Activated CD4-positive, alpha-beta memory T cell treated with anti-CD3 and anti-CD28 coated beads for 36 hours (primary cell): ENCODE results near the gene RAMAC. TPM values are rescaled to one million over a fixed set of nuclear protein-coding genes. Genes with fewer than 3 reads are reported as not detected.

Source experiments
- CTCF ChIA-PET: fragments of 350-600 bp; sonication (Branson Sonifier 250); formaldehyde crosslinking; loops from one replicate; lab custom pipeline; 2021; ENCODE audit warnings: antibody characterized with exemption, inconsistent platforms; lab: Charles Lee
- POLR2A ChIA-PET: fragments of 350-600 bp; sonication (Branson Sonifier 250); formaldehyde crosslinking; loops from one replicate; lab custom pipeline; 2021; ENCODE audit warnings: antibody characterized with exemption; lab: Charles Lee
- DNase-seq: peaks from one replicate; pipeline ENCODE4 v3.0.0-alpha.2; 2020
- H3K27ac Mint-ChIP-seq: one replicate; pipeline ENCODE4 v1.8.0; 2021; ENCODE audit warnings: mixed read lengths
- H3K27me3 Mint-ChIP-seq: one replicate; pipeline ENCODE4 v1.8.0; 2021; ENCODE audit warnings: mixed read lengths
- H3K36me3 Mint-ChIP-seq: one replicate; pipeline ENCODE4 v1.8.0; 2021; ENCODE audit warnings: mixed read lengths
- H3K4me1 Mint-ChIP-seq: one replicate; pipeline ENCODE4 v1.8.0; 2021; ENCODE audit warnings: low read depth, mixed read lengths
- H3K4me3 Mint-ChIP-seq: one replicate; pipeline ENCODE4 v1.8.0; 2021; ENCODE audit warnings: mild to moderate bottlenecking, mixed read lengths
- H3K9me3 Mint-ChIP-seq: one replicate; pipeline ENCODE4 v1.8.0; 2021; ENCODE audit warnings: mixed read lengths
- intact Hi-C: fragments of 100-400 bp; cut with micrococcal nuclease; formaldehyde crosslinking; loops from one replicate; pipeline ENCODE4 v1.15.1; 2023
- total RNA-seq, 2 experiments: library from RNA; stranded (reverse); gene quantifications; one replicate each; pipeline ENCODE4 v1.2.3, GENCODE V29; 2021

The RAMAC gene
- total RNA-seq, 2 experiments from 2014 or later: 19.0 to 20.2 TPM

- Mint-ChIP-seq H3K27me3 (peaks cover 15% of the 10 kb centered on the region), H3K36me3 (no peaks in the 10 kb centered on the region), H3K4me1 (no peaks in the 10 kb centered on the region), H3K9me3 (no peaks in the 10 kb centered on the region), H3K4me3 (peak overlapping the region; percentile 73), H3K27ac (no peak overlapping the region)
- DNase-seq: no peak
- intact Hi-C loops: loop anchor here (2.0 to 5.0 kb wide), 3 partner anchors 35 to 141 kb away; partner anchors contain the start of gene RAMAC
- POLR2A ChIA-PET: no interaction called here
- CTCF ChIA-PET: interaction anchor here (1.5 kb wide), 1 partner anchor 34 kb away, joined by 3 read pairs; the partner anchor contains the start of gene RAMAC
Measured at GRCh38 chr15:82951472-82952157, 34.4 kb upstream of the RAMAC start.

- H3K27me3 Mint-ChIP-seq: peaks cover 8% of the 10 kb centered on the region
- POLR2A ChIA-PET: no interaction called here
- intact Hi-C loops: loop anchor here (5.0 kb wide), 1 partner anchor 120 kb away; no protein-coding TSS in a partner anchor
- H3K4me3 Mint-ChIP-seq: peak within 1 kb of the TSS; percentile 73
- CTCF ChIA-PET: interaction anchor here (1.5 kb wide), 1 partner anchor 33 kb away, joined by 3 read pairs; the partner anchor contains the start of gene RAMAC
- H3K36me3 Mint-ChIP-seq: no peaks in the 10 kb centered on the region
- no peaks in the 10 kb centered on the region for H3K4me1 Mint-ChIP-seq
- no peaks in the 10 kb centered on the region for H3K9me3 Mint-ChIP-seq
- H3K27ac Mint-ChIP-seq: no peak within 1 kb of the TSS
- peak; percentile 16 for DNase-seq
Measured at GRCh38 chr15:82952158-82953081, 33.6 kb upstream of the RAMAC start, which contains the start of gene HOMER2. Gene HOMER2 (minus strand): TSS chr15:82952720. CDS start chr15:82952535, 185 bp downstream.

- no peak for DNase-seq
- Mint-ChIP-seq H3K4me1 (no peaks in the 10 kb centered on the region), H3K27ac (no peak overlapping the region), H3K36me3 (no peaks in the 10 kb centered on the region), H3K27me3 (no peaks in the 10 kb centered on the region), H3K9me3 (no peaks in the 10 kb centered on the region), H3K4me3 (no peak overlapping the region)
- ChIA-PET CTCF (no interaction called here), POLR2A (no interaction called here)
- intact Hi-C loops: no loop called here
Measured at GRCh38 chr15:82958638-82959037, 27.4 kb upstream of the RAMAC start.

DNA sequence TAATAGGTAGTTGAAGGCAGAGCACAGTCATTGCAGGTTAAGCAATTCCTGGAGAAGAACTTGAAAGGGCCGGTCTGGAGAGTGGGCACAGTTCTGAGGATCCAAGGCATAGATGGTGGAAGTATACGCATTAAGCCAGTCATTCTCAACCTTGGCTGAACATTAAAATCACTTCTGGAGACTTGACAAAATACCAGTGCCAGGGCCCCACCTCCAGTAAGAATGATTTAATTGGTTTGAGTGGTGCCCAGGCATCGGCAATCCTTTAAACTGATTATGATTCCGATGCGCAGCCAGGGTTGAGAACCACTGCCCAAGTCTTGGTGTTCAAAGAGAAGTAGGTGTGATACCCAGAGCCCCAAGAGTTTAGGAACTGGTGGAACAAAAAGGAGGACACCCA lies 26.6 kb upstream of the RAMAC start:
- intact Hi-C loops: no loop called here
- no peak overlapping the region for H3K4me3 Mint-ChIP-seq
- no peak overlapping the region for H3K27ac Mint-ChIP-seq
- ChIA-PET POLR2A (no interaction called here), CTCF (interaction anchor here (1.1 kb wide), 1 partner anchor 9 kb away, joined by 3 read pairs; no protein-coding TSS in a partner anchor)
- H3K36me3 Mint-ChIP-seq: no peaks in the 10 kb centered on the region
- DNase-seq: no peak
- H3K27me3 Mint-ChIP-seq: no peaks in the 10 kb centered on the region
- no peaks in the 10 kb centered on the region for H3K4me1 Mint-ChIP-seq
- no peaks in the 10 kb centered on the region for H3K9me3 Mint-ChIP-seq

GRCh38 chr15:82960766-82961165 lies 25.2 kb upstream of the RAMAC start:
- H3K27me3 Mint-ChIP-seq: no peaks in the 10 kb centered on the region
- H3K9me3 Mint-ChIP-seq: no peaks in the 10 kb centered on the region
- CTCF ChIA-PET: interaction anchor here (1.1 kb wide), 1 partner anchor 8 kb away, joined by 3 read pairs; no protein-coding TSS in a partner anchor
- no peaks in the 10 kb centered on the region for H3K4me1 Mint-ChIP-seq
- DNase-seq: no peak
- no peak overlapping the region for H3K4me3 Mint-ChIP-seq
- H3K36me3 Mint-ChIP-seq: no peaks in the 10 kb centered on the region
- intact Hi-C loops: no loop called here
- H3K27ac Mint-ChIP-seq: no peak overlapping the region
- POLR2A ChIA-PET: no interaction called here

DNA sequence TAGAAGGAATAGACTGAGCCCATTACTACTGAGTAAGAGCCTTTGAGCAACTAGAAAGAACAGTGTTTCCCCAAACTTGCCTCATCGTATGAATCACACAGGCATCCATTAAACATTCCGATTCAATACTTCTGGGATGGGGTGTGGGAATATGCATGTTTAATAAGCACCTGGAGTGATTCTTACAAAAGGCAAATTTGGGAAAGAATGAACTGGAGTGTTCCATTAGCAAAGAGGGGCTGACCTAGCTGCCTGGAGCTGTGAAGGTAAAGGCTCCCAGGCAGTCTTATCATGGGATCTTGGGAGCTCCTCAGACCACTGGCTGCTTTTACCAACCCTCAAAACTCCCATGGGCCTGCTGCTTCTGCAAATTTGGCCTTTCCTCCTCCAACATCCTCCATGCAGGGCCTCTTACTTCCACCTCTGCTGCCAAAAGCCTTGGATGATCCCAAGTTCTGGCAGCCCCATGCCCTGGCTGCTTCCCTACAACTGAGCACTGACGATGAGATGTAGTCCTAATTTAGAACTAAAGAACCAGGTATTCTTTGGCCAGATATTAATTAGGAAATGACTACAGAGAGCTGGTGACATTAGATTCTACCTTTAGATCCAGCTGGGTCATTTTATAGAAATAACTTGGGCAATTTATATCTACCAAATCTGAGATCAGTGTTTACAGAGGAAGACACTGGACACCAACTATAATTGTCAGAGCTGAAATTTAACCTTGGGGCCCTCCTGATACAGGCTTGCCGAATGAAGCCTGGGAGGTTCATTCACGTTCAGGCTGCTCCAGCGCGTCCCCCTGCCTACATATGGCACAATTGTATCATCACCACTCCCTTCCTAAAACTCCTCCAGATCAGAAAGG lies 22.3 kb upstream of the RAMAC start:
- H3K27me3 Mint-ChIP-seq: no peaks in the 10 kb centered on the region
- POLR2A ChIA-PET: no interaction called here
- no peak for DNase-seq
- CTCF ChIA-PET: no interaction called here
- H3K4me1 Mint-ChIP-seq: peaks cover 5% of the 10 kb centered on the region
- no peak overlapping the region for H3K27ac Mint-ChIP-seq
- H3K4me3 Mint-ChIP-seq: no peak overlapping the region
- H3K9me3 Mint-ChIP-seq: no peaks in the 10 kb centered on the region
- intact Hi-C loops: no loop called here
- H3K36me3 Mint-ChIP-seq: no peaks in the 10 kb centered on the region

GRCh38 chr15:82964890-82965289 lies 21.1 kb upstream of the RAMAC start:
- no peak overlapping the region for H3K27ac Mint-ChIP-seq
- CTCF ChIA-PET: no interaction called here
- POLR2A ChIA-PET: no interaction called here
- H3K4me1 Mint-ChIP-seq: peaks cover 5% of the 10 kb centered on the region
- intact Hi-C loops: no loop called here
- no peaks in the 10 kb centered on the region for H3K9me3 Mint-ChIP-seq
- no peaks in the 10 kb centered on the region for H3K36me3 Mint-ChIP-seq
- no peak for DNase-seq
- no peak overlapping the region for H3K4me3 Mint-ChIP-seq
- H3K27me3 Mint-ChIP-seq: no peaks in the 10 kb centered on the region

DNA sequence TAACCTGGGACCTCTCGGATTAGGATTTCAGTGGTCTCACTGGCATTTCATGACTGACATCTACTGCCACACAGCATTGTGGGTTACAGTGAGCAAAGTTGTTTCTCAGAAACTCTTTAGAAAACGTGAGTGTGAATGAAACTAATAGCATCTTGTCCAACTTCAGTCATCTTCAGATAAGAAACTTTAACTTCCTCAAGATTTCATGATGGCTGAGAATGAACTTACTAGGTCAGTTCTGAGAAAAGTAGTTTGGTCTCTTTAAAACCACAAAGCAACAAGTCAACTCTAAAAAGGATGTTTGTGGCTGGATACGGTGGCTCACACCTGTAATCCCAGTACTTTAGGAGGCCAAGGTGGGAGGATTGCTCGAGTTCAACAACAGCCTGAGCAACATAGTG lies 19.3 kb upstream of the RAMAC start:
- CTCF ChIA-PET: interaction anchor here (1.1 kb wide), 1 partner anchor 116 kb away, joined by 3 read pairs; no protein-coding TSS in a partner anchor
- POLR2A ChIA-PET: no interaction called here
- no peaks in the 10 kb centered on the region for H3K9me3 Mint-ChIP-seq
- peak; percentile 61 for DNase-seq
- no peak overlapping the region for H3K27ac Mint-ChIP-seq
- intact Hi-C loops: loop anchor here (1.0 kb wide), 1 partner anchor 16 kb away; no protein-coding TSS in a partner anchor
- H3K36me3 Mint-ChIP-seq: no peaks in the 10 kb centered on the region
- no peak overlapping the region for H3K4me3 Mint-ChIP-seq
- no peaks in the 10 kb centered on the region for H3K27me3 Mint-ChIP-seq
- peaks cover 5% of the 10 kb centered on the region for H3K4me1 Mint-ChIP-seq

DNA sequence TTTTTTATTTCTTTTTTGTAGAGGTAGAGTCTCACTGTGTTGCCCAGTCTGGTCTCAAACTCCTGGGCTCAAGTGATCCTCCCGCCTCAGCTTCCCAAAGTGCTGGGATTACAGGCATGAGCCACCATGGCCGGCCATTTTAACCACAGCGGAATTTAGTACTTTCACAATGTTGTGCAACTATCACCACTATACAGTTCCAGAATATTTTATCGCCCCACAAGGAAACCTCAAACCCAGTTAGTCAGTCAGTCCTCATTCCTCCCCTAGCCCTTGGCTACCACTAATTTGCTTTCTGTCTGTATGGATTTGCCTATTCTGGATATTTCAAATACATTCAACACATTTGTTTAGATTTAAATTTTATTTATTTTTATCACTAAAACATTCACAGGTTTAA lies 17.9 kb upstream of the RAMAC start:
- CTCF ChIA-PET: interaction anchor here (0.5 to 0.9 kb wide), 2 partner anchors 8 to 155 kb away, joined by 3 to 5 read pairs; no protein-coding TSS in a partner anchor
- no peak for DNase-seq
- H3K27me3 Mint-ChIP-seq: no peaks in the 10 kb centered on the region
- H3K4me1 Mint-ChIP-seq: peaks cover 5% of the 10 kb centered on the region
- intact Hi-C loops: no loop called here
- POLR2A ChIA-PET: no interaction called here
- no peaks in the 10 kb centered on the region for H3K9me3 Mint-ChIP-seq
- no peak overlapping the region for H3K27ac Mint-ChIP-seq
- no peak overlapping the region for H3K4me3 Mint-ChIP-seq
- no peaks in the 10 kb centered on the region for H3K36me3 Mint-ChIP-seq

DNA sequence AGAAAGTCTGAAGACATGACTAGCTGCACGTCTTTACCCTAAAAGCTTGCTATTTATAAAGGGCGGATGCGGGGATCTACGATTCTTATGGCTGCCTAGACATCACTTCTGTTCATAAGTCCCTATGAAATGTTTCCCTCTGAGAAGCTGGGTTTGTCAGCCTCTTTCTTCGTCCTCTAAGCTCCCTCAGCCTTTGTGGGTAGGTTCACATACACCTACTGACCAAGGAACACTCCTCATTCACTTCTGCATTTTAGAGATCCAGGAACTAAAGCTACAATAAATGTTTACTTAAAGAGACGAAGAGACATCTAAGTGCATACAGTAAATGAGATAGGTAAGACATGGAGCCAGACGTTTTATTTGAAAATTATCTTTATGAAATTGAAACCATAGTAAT lies 16.7 kb upstream of the RAMAC start:
- intact Hi-C loops: no loop called here

DNA sequence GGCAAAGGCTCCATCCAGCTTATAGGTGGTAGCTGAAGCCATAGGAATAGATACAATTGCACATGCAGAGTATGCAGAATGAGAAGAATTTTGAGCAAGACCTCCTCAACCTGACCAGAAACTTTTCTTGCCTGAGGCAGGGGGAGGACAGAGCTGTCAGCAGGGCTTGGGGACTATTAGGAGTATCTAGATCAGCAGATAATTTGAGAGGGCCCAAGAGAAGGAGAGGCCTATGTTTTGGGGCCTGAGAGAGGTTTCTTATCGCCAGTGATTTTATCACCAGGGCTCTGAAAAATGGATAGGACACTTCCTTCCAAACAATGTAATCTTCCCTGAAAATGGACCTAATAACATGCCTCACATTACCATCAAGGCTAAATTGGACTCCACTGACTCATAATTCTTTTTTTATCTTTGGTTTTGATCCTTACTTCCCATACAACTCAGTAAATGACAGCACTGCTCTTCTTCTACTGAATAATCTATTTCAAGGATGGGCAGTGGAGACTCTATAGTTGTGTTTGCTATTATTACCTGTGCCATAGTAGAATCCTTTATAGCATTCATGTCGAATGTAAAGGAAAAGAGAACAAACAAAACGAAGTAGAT lies 15.8 kb upstream of the RAMAC start:
- Mint-ChIP-seq H3K36me3 (no peaks in the 10 kb centered on the region), H3K27ac (no peak overlapping the region), H3K9me3 (no peaks in the 10 kb centered on the region), H3K4me3 (no peak overlapping the region), H3K4me1 (peaks cover 5% of the 10 kb centered on the region), H3K27me3 (no peaks in the 10 kb centered on the region)
- ChIA-PET POLR2A (no interaction called here), CTCF (interaction anchor here (0.5 to 1.1 kb wide), 2 partner anchors 16 to 358 kb away, joined by 3 to 4 read pairs; partner anchors contain the start of gene RAMAC)
- DNase-seq: no peak
- intact Hi-C loops: no loop called here

More for the DNA sequence above, 16.7 kb upstream of the RAMAC start:
- no peak for DNase-seq
- no peaks in the 10 kb centered on the region for H3K9me3 Mint-ChIP-seq
- no peaks in the 10 kb centered on the region for H3K36me3 Mint-ChIP-seq
- H3K27me3 Mint-ChIP-seq: no peaks in the 10 kb centered on the region
- CTCF ChIA-PET: interaction anchor here (0.6 kb wide), 1 partner anchor 1700 kb away, joined by 3 read pairs; no protein-coding TSS in a partner anchor
- H3K27ac Mint-ChIP-seq: no peak overlapping the region
- no peak overlapping the region for H3K4me3 Mint-ChIP-seq
- H3K4me1 Mint-ChIP-seq: peaks cover 5% of the 10 kb centered on the region
- POLR2A ChIA-PET: no interaction called here
